Measurements from ENCODE around the gene LSG1.

DNA sequence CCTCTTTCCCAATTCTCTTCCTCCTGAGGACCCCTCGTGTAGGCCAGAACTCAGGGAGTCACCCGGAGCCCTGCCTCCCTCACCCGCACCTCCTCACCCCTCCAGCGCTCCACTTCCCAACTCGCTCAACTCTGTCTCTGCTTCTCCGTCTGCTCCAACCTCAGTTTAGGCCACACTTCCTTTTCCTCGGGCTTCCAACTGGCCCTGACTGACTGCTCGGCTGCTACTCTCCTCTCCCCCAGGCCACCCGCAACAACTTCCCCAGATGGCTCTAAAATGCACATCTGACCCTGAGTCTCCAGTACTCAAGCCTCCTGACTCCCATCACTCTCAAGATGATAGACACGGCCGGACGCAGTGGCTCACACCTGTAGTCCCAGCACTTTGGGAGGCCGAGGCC lies 62.4 kb downstream of the LSG1 start:
- TF ChIP-seq POLR2A (IDR thresholded peaks at IDR 0.05): no peak
- TF ChIP-seq, protein P1, sequence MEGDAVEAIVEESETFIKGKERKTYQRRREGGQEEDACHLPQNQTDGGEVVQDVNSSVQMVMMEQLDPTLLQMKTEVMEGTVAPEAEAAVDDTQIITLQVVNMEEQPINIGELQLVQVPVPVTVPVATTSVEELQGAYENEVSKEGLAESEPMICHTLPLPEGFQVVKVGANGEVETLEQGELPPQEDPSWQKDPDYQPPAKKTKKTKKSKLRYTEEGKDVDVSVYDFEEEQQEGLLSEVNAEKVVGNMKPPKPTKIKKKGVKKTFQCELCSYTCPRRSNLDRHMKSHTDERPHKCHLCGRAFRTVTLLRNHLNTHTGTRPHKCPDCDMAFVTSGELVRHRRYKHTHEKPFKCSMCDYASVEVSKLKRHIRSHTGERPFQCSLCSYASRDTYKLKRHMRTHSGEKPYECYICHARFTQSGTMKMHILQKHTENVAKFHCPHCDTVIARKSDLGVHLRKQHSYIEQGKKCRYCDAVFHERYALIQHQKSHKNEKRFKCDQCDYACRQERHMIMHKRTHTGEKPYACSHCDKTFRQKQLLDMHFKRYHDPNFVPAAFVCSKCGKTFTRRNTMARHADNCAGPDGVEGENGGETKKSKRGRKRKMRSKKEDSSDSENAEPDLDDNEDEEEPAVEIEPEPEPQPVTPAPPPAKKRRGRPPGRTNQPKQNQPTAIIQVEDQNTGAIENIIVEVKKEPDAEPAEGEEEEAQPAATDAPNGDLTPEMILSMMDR (IDR thresholded peaks at IDR 0.05): no peak
